GM10248 (cell line): ENCODE measurements around the gene MGAT4B.

Experiments used
- CTCF ChIA-PET: fragments of 300-600 bp; sonication (Branson Sonifier 250); formaldehyde crosslinking; extraction: SDS; loops from one replicate; lab custom pipeline; 2021; ENCODE audit warnings: antibody characterized with exemption; lab: Yijun Ruan, JAX
- POLR2A ChIA-PET: fragments of 350-650 bp; sonication (Branson Sonifier 250); formaldehyde crosslinking; extraction: SDS; loops from one replicate; lab custom pipeline; 2020; ENCODE audit warnings: antibody characterized with exemption; lab: Yijun Ruan, JAX
- DNase-seq: peaks from one replicate; pipeline ENCODE4 v3.0.0; 2012; ENCODE audit errors: extremely low spot score
- TF ChIP-seq, protein P1 (sequence below): IDR thresholded peaks from 2 replicates; pipeline ENCODE4 v1.5.1; 2012; ENCODE audit warnings: mild to moderate bottlenecking, low read depth; ENCODE audit errors: extremely low read depth, missing control alignments, control extremely low read depth

The MGAT4B gene

DNA sequence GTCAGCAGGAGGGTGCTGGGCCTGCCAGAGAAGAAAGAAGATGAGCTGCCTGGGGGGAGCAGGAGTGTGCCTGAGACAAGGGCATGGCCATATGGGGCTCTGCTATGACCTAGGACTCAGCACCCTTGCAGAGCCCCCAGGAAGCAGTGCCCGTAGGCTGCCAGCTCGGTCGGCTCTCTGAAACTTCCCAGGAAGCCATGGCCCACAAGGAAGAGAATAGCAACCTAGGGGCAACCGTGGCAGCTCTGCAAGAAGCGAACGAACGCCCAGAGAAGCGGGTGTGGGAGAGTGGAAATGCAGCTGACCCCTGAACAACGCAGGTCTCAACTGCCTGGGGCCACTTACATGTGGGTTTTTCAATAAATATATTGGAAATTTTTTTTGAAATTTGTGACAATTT lies 23.5 kb downstream of the MGAT4B start:
- POLR2A ChIA-PET: no interaction called here
- no peak for DNase-seq
- CTCF ChIA-PET: interaction anchor here (1.0 to 5.2 kb wide), 5 partner anchors 11 to 20 kb away, joined by 3 to 48 read pairs (median 6); partner anchors contain the start of gene LTC4S
- TF ChIP-seq, protein P1, sequence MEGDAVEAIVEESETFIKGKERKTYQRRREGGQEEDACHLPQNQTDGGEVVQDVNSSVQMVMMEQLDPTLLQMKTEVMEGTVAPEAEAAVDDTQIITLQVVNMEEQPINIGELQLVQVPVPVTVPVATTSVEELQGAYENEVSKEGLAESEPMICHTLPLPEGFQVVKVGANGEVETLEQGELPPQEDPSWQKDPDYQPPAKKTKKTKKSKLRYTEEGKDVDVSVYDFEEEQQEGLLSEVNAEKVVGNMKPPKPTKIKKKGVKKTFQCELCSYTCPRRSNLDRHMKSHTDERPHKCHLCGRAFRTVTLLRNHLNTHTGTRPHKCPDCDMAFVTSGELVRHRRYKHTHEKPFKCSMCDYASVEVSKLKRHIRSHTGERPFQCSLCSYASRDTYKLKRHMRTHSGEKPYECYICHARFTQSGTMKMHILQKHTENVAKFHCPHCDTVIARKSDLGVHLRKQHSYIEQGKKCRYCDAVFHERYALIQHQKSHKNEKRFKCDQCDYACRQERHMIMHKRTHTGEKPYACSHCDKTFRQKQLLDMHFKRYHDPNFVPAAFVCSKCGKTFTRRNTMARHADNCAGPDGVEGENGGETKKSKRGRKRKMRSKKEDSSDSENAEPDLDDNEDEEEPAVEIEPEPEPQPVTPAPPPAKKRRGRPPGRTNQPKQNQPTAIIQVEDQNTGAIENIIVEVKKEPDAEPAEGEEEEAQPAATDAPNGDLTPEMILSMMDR: no peak

DNA sequence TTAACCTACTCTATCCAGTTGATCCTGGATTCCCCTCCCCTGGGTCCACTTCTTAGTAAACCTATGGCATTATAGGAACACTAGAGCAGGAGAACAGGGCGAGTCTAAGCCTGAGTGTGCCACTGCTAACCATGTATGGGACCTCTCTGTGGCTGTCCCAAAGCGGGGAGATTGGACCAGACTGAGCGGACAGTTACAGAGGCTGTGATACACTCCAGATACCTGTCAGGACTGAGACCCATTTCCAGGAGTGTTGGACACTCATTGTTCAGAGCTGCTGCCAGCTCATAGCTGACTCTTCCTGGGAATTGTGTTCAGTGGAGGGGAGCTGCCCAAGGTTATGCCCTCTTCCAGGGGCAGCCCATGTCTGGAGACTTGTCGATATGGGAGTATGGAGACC lies 24.8 kb downstream of the MGAT4B start:
- ChIA-PET POLR2A (no interaction called here), CTCF (interaction anchor here (1.0 to 5.2 kb wide), 5 partner anchors 10 to 20 kb away, joined by 3 to 48 read pairs (median 6); no protein-coding TSS in a partner anchor)
- no peak for DNase-seq
- TF ChIP-seq, protein P1: no peak

DNA sequence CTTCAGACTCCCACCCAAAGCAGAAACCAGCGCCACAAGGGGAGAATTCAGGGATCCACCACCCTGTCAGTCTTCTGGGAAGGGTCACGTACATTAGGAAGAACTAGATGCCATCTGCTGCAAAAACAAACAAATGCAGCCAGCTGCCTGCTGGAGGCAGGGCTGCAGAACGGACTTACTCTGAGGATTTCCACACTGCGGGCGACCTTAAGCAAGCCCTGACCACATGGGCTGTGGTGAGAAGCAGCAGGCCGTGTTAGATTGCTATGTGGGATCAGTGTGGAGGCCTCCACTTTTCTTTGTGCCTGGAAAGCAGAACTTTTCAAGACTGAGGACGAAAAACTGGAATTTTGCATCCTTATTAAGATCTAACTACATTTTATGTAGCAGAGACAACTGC lies 26.3 kb downstream of the MGAT4B start:
- TF ChIP-seq, protein P1: no peak
- ChIA-PET POLR2A (no interaction called here), CTCF (interaction anchor here (1.3 to 5.2 kb wide), 4 partner anchors 11 to 22 kb away, joined by 5 to 48 read pairs (median 8); no protein-coding TSS in a partner anchor)
- no peak for DNase-seq

DNA sequence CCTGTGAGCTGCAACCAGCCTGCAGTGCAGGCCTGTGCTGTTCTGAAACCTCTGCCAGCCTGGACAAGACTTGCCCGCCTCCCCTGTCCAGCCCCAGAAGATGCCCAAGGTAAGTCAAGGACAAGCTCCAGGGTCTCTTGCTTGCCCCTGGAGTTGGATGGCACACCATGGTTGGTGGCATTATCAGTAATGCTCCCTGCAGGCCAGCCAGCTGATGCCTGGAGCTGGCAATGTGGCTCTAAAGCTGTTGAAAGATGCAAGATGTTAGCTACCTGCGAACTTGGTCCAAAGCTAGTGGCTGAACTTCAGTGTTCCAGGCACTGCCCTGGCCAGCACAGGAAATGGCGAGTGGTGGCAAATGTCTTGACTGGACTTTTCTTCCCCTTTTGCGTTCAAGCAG lies 26.8 kb downstream of the MGAT4B start:
- TF ChIP-seq, protein P1: no peak
- no peak for DNase-seq
- ChIA-PET CTCF (interaction anchor here (1.3 to 5.2 kb wide), 3 partner anchors 12 to 22 kb away, joined by 5 to 48 read pairs (median 7); no protein-coding TSS in a partner anchor), POLR2A (no interaction called here)

DNA sequence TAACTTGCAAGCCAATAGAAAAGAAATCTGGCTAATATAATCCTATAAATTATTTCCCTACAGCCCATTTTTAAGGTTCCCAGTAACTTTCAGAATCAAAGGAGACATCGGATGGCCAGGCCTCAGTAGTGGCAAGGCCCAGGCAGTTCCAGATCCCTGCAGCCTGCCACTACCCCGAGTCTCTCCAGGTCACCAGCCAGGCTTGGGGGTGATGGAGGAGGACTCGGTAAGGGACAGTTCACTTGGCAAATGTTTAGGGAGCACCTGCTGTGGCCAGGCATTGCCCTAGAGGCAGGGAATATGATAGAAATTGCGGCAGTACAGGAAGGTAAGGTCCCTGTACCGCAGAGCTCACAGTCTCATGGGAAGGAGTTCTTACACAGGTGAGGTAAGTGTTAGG lies 28.1 kb downstream of the MGAT4B start:
- ChIA-PET CTCF (interaction anchor here (1.5 kb wide), 1 partner anchor 11 kb away, joined by 4 read pairs; no protein-coding TSS in a partner anchor), POLR2A (no interaction called here)
- TF ChIP-seq, protein P1: no peak
- DNase-seq: no peak

DNA sequence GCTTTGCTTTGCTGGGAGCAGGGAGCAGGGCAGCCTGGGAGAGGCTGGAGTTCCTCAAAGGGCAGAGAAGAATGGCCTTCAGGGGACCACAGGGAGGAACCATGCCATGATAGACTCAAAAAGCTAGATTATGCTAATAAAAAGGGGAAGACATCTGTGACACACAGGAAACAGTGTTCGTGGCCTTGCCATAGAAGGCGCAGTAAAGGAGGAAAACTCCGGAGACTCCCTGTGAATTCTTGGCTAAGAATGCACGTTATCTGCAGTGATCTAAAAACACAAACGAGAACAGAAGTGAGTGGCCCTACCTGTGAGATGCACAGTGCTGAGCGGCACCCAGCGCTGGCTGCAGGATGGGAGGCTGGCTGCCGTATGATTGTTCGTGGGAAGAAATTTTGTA lies 28.8 kb downstream of the MGAT4B start:
- DNase-seq: no peak

More for the DNA sequence above, 28.8 kb downstream of the MGAT4B start:
- ChIA-PET POLR2A (no interaction called here), CTCF (interaction anchor here (1.1 to 5.8 kb wide), 6 partner anchors 10 to 92 kb away, joined by 3 to 34 read pairs (median 4); no protein-coding TSS in a partner anchor)
- TF ChIP-seq, protein P1: no peak
